Transverse colon (tissue), 4 donors: ENCODE measurements around the gene QSOX2. TPM values are rescaled to one million over a fixed set of nuclear protein-coding genes. Genes with fewer than 3 reads are reported as not detected.

Experiments used
- DNase-seq: peaks from one replicate; pipeline ENCODE4 v3.0.0-alpha.2; 2019
- H3K27ac ChIP-seq, 4 donors: fragments of 200-600 bp; sonication (generic); 2 replicates each; pipeline ENCODE4 v1.5.1; 2016 to 2018; ENCODE audit warnings: inconsistent platforms in 4 of 4
- H3K27me3 ChIP-seq: fragments of 200-600 bp; sonication (generic); 2 replicates; pipeline ENCODE4 v1.5.1; 2017; ENCODE audit warnings: inconsistent platforms
- H3K36me3 ChIP-seq, 4 donors: fragments of 200-600 bp; sonication (generic); 2 replicates each; pipeline ENCODE4 v1.5.1; 2017 to 2019; ENCODE audit warnings: inconsistent platforms in 4 of 4
- H3K4me1 ChIP-seq, 4 donors: fragments of 200-600 bp; sonication (generic); 2 replicates each; pipeline ENCODE4 v1.5.1; 2017 to 2020; ENCODE audit warnings: inconsistent platforms in 4 of 4
- H3K4me3 ChIP-seq, 4 donors: fragments of 200-600 bp; sonication (generic); 1 replicate in 1 of 4; 2 replicates in 3 of 4; pipeline versions ENCODE4 v1.5.1 to v1.6.1; 2017 to 2019; ENCODE audit warnings: inconsistent platforms in 4 of 4
- H3K9me3 ChIP-seq, 2 donors: fragments of 200-600 bp; sonication (generic); 2 replicates each; pipeline ENCODE4 v1.5.1; 2017 to 2019; ENCODE audit warnings: inconsistent platforms in 2 of 2
- EP300 ChIP-seq: sonication (generic); formaldehyde crosslinking; IDR thresholded peaks from one replicate; pipeline ENCODE4 v1.6.1; 2017; ENCODE audit warnings: antibody characterized with exemption, low read depth
- POLR2A ChIP-seq: fragments of 450-650 bp; IDR thresholded peaks from one replicate; pipeline ENCODE4 v1.6.1; 2016; ENCODE audit warnings: antibody characterized with exemption, mild to moderate bottlenecking, moderate library complexity
- POLR2AphosphoS5 ChIP-seq, 3 donors: sonication (generic); formaldehyde crosslinking; IDR thresholded peaks; one replicate each; pipeline ENCODE4 v1.6.1; 2016; ENCODE audit warnings: antibody characterized with exemption in 3 of 3
- WGBS, 2 donors: methylation state at CpG; one replicate each; pipeline ENCODE4 v1.1.5; 2018; ENCODE audit warnings: low coverage in 1 of 2; 5-methylcytosine and 5-hydroxymethylcytosine counted together
- in situ Hi-C, 4 donors: fragments of 200-750 bp; cut with MboI; loops; one replicate each; pipeline versions ENCODE4 v1.15.0 to v1.15.1; 2017; ENCODE audit warnings: low sequenced_read_pairs in 3 of 4, low pct_ligation_motif_present in 1 of 4, low pct_unique_long_range_greater_than_20kb in 1 of 4
- intact Hi-C: fragments of 100-400 bp; cut with DNase I; formaldehyde crosslinking; loops from one replicate; pipeline ENCODE4 v1.15.1; 2023; ENCODE audit warnings: low total_unique reads
- total RNA-seq, 4 donors: library from RNA; depleted of rRNA; stranded (reverse); fragments of >200 nt; gene quantifications; one replicate each; pipeline ENCODE4 v1.1.0, GENCODE V29; 2016
- TF ChIP-seq, protein P1 (sequence below), 5 experiments: fragments of 200-600 bp in 3 of 5; fragments of 450-650 bp in 2 of 5; sonication (generic) in 3 of 5; IDR thresholded peaks; 1 replicate in 2 of 5; 2 replicates in 3 of 5; pipeline ENCODE4 v1.5.1; 2016 to 2017; ENCODE audit warnings: antibody characterized with exemption in 5 of 5, inconsistent platforms in 3 of 5, mild to moderate bottlenecking in 2 of 5, moderate library complexity in 1 of 5

QSOX2 gene
- total RNA-seq, 4 donors from 2014 or later = 3.7 to 18.1 (median 4.8) TPM

DNA sequence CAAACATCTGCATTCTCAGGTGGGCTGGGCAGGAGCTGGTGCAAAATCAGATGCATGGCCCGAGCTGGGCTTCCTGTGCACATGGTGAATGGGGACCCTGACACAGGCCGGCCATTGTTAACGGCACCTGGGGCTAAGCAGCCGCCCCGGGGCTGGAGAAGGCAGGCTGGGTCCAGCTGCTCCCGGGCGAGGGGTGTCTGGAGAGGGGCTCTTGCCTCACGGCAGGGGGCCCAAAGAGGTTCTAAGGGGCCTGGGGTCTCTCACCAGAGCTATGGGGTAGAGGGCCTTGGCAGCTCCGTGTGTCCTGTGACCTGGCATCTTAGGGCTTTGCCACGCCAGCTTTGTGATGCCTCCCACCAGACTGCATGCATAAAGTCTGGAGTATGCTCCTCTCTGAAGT, 5.1 kb upstream of the QSOX2 start:
- no peak for DNase-seq
- Histone ChIP-seq H3K27ac (no peak overlapping the region), H3K4me1 (peaks cover 0 to 5% (median 4%) of the 10 kb centered on the region in 4 donors), H3K27me3 (peaks cover 35% of the 10 kb centered on the region), H3K4me3 (no peak overlapping the region), H3K9me3 (no peaks in the 10 kb centered on the region), H3K36me3 (no peaks in the 10 kb centered on the region)
- intact Hi-C loops = no loop called here
- in situ Hi-C loops = no loop called here
- WGBS, 2 donors = 67% methylated on average over 7 of the region's 10 CpGs; no CpG with 5 or more reads in 1 of the 2 donors
- TF ChIP-seq POLR2A (no peak), POLR2AphosphoS5 (IDR thresholded peaks at IDR 0.05) (no peak), EP300 (no peak)
- TF ChIP-seq, protein P1, sequence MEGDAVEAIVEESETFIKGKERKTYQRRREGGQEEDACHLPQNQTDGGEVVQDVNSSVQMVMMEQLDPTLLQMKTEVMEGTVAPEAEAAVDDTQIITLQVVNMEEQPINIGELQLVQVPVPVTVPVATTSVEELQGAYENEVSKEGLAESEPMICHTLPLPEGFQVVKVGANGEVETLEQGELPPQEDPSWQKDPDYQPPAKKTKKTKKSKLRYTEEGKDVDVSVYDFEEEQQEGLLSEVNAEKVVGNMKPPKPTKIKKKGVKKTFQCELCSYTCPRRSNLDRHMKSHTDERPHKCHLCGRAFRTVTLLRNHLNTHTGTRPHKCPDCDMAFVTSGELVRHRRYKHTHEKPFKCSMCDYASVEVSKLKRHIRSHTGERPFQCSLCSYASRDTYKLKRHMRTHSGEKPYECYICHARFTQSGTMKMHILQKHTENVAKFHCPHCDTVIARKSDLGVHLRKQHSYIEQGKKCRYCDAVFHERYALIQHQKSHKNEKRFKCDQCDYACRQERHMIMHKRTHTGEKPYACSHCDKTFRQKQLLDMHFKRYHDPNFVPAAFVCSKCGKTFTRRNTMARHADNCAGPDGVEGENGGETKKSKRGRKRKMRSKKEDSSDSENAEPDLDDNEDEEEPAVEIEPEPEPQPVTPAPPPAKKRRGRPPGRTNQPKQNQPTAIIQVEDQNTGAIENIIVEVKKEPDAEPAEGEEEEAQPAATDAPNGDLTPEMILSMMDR (IDR thresholded peaks at IDR 0.05) = no peak

DNA sequence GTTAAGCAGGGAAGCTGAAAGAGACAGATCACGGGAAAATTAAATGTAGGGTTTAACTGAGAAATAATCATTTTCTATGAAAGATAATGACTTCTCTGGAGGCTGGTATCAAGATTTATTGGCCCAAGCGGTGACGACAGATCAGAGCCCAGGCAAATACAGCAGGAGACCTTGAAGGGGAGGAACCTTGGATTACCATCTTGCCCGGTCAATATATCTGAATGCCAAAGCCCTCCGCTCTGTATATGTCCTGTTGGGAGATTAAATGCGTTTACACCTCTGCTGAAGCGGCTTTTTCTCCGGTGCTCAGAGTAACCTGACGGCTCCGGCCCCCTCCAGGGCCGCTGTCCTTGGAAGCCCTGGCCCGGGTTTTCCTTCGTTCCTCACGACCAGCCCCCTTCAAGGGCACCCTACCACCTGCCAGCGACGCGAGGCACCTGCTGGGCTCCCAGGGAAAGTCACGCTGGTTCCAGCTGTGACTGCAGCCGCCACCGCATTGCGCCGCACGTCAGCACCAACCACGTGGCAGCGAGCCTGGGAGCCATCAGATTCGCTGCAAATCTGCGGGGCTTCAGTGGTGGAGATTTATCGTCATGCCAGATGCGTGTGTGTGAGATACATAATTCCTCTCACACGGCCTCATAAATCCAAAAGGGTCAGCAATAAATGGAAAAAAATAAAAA, 4.4 kb upstream of the QSOX2 start:
- Histone ChIP-seq H3K27ac (no peak overlapping the region), H3K36me3 (no peaks in the 10 kb centered on the region), H3K27me3 (peaks cover 30% of the 10 kb centered on the region), H3K9me3 (no peaks in the 10 kb centered on the region), H3K4me1 (peaks cover under 1 to 7% (median 5%) of the 10 kb centered on the region in 4 donors), H3K4me3 (no peak overlapping the region)
- in situ Hi-C loops = no loop called here
- no peak for DNase-seq
- intact Hi-C loops = no loop called here
- WGBS, 2 donors = 10 to 51% methylated on average over 2 to 30 of the region's 30 CpGs
- no peak for TF ChIP-seq POLR2A
- TF ChIP-seq POLR2AphosphoS5 (IDR thresholded peaks at IDR 0.05) = no peak
- TF ChIP-seq EP300 = no peak
- TF ChIP-seq, protein P1 (IDR thresholded peaks at IDR 0.05) = no peak

DNA sequence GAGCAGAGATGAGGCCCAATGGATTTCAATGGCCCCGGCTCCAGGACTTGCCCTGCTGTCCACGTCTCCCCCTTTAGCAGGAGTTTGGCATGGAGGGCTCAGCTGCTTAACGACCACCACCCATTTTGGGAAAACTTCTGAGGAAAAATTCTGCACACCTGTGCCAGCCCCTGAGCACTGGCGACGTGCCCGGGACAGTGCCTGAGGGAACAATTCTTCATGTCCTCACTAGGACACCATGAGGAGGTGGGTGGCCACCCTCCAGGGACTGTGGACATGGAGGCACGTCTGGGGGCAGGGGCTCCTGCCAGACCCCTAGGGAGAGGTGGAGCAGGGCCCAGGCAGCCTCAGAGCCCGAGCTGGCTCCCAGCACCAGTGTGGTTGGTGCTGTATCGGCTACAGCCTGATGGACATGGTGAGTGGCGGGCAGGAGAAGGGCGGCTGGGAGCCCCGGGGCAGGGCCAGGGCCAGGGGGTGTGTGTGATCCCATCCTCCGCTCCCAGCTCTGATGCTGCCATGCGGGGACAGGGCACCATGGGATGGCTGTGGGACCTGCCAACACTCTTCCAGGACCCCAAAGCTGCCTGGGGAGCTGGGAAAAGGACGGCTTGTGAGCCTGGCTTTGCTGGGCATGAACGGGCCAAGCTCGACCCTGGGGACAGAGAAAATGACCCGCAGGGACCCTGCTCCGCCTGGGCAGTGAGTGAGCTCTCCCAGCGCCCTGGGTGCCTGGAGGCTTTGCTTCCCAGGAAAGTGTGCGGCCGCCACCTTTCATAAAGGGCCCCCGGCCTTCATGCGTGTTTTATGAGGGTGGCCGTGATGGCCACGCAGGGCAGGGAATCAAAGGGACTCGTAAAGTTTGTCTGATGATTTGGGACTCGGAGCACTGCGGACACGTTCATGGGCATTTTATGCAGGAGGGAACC, 3.6 kb upstream of the QSOX2 start:
- H3K9me3 ChIP-seq = no peaks in the 10 kb centered on the region
- H3K27ac ChIP-seq = no peak overlapping the region
- no peak overlapping the region for H3K4me3 ChIP-seq
- 42 to 54% methylated on average over 7 to 24 of the region's 30 CpGs for WGBS, 2 donors
- TF ChIP-seq POLR2A (no peak), POLR2AphosphoS5 (IDR thresholded peaks at IDR 0.05) (no peak), EP300 (no peak)
- TF ChIP-seq, protein P1 (IDR thresholded peaks at IDR 0.05) = no peak
- intact Hi-C loops (no loop called here), in situ Hi-C loops (no loop called here)
- no peak for DNase-seq
- H3K27me3 ChIP-seq = peaks cover 26% of the 10 kb centered on the region
- H3K36me3 ChIP-seq = no peaks in the 10 kb centered on the region
- H3K4me1 ChIP-seq = peaks cover 8 to 15% (median 13%) of the 10 kb centered on the region in 4 donors

DNA sequence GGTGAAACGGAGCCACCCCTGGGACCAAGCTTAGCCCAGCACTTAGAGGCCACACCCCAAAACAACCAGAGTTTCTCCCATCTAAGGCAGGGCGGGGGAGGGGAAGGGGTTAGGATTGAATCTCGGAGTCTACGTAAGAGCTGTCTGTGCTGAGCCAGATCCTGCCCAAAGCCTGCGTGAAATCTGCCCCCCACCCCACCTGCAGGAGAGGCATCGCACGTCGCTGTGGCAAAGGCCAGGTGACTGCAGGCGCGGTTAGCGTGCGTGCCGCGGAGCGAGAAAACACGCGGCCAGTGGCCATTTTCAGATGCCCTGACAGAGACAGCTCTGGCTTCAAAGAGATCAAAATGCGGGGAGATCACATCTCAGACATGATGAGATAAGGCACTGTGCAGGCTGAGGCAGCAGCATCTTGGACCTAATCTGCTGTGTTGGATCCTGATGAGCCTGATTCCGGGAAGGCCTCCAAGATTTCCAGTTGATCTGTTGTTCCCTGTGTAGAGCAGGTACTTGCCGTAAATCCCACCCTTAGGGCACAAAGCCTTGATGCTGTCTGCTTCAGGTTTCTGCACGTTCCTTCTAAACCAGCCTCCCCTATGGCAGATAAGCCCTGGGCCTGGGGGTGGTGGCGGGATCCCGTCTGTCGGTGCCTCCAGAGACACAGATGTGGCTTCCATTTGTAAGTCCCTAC, 2.5 kb upstream of the QSOX2 start:
- WGBS, 2 donors = 87 to 93% methylated on average over 3 to 24 of the region's 24 CpGs
- Histone ChIP-seq H3K27ac (no peak overlapping the region), H3K9me3 (no peaks in the 10 kb centered on the region), H3K4me3 (no peak overlapping the region), H3K27me3 (peaks cover 22% of the 10 kb centered on the region), H3K4me1 (peaks cover 8 to 19% (median 16%) of the 10 kb centered on the region in 4 donors), H3K36me3 (no peaks in the 10 kb centered on the region)
- in situ Hi-C loops = no loop called here
- no peak for DNase-seq
- TF ChIP-seq EP300 (no peak), POLR2A (no peak), POLR2AphosphoS5 (IDR thresholded peaks at IDR 0.05) (no peak)
- TF ChIP-seq, protein P1 (IDR thresholded peaks at IDR 0.05) = no peak
- intact Hi-C loops = no loop called here
